ENCODE data around the gene GTPBP1. TPM values are rescaled to one million over a fixed set of nuclear protein-coding genes. Genes with fewer than 3 reads are reported as not detected.

GTPBP1 gene
- total and polyA plus RNA-seq, 2 of the 4 experiments (the other 2 are of a cell fraction): 12.4 to 29.5 TPM

DNA sequence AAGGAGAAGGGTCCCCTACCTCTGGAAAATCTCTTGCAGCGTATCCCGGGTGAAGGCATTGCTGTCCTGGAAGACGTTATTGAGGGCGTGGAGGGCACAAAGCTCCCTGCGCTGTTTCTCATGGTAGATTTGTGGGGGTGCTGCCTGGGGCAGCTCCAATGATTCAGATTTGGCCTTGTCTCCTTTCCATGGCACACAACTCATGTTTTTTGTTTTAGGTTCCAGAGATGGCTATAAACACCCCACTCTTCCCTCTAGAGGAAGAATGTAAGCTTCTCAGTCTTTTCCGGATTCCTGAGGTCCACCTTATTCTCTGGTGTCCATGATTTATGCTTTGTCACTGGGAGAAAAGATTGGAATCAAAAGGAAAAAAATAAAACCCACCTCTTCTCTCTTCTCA is 6.0 kb upstream of the GTPBP1 start:
- intact Hi-C loops (cut with micrococcal nuclease): loop anchor here (10.0 kb wide), 1 partner anchor 645 kb away; the partner anchor contains the start of gene PICK1
- ATAC-seq (ENCODE audit: low read depth): peak; percentile 2; the same call in 1 of the 2 replicates

More for the DNA sequence above, 6.0 kb upstream of the GTPBP1 start:
- peak; percentile 62 for DNase-seq
- Histone ChIP-seq H3K9me1 (ENCODE audit: insufficient read depth, low read length) (peaks cover 22% of the 10 kb centered on the region), H4K5ac (ENCODE audit: low read depth, low read length) (no peak overlapping the region), H3K23ac (ENCODE audit: low read depth, low read length) (peak overlapping the region; percentile 74), H2BK5ac (ENCODE audit: low read depth, low read length, poor library complexity, severe bottlenecking) (peak overlapping the region; percentile 88), H4K91ac (ENCODE audit: insufficient read depth, low read depth, low read length) (peak overlapping the region; percentile 42), H2AFZ (replicated peaks; ENCODE audit: low read length, poor library complexity) (no peak overlapping the region), H2BK120ac (ENCODE audit: low read depth, low read length) (no peak overlapping the region), H2AK9ac (replicated peaks; ENCODE audit: low read depth, low read length, poor library complexity) (peak overlapping the region; percentile 85), H3K4me1 (ENCODE audit: control insufficient read depth, insufficient read depth, low read length) (peaks cover 12% of the 10 kb centered on the region), H3K4me3 (ENCODE audit: insufficient read depth, low read depth, low read length) (peak overlapping the region; percentile 96), H2BK20ac (ENCODE audit: low read depth, low read length) (no peak overlapping the region), H3K18ac (ENCODE audit: low read depth, low read length) (peak overlapping the region; percentile 17; the same call in 1 of the 2 replicates), H3K36me3 (ENCODE audit: control insufficient read depth, insufficient read depth, low read length) (peaks cover 2% of the 10 kb centered on the region; the same call in 1 of the 2 replicates), H3K4ac (ENCODE audit: low read depth, low read length) (peak overlapping the region; percentile 92), H3K4me2 (ENCODE audit: low read depth, low read length) (peak overlapping the region; percentile 100), H2BK15ac (ENCODE audit: low read depth, low read length) (no peak overlapping the region; the same call in 2 of the 3 replicates), H3K79me1 (ENCODE audit: low read depth in 1 of 2, low read length in 2 of 2) (peaks cover 18 to 51% of the 10 kb centered on the region in 2 experiments), H4K8ac (ENCODE audit: low read depth in 2 of 2, low read length in 2 of 2) (peak overlapping the region; percentile 92 to 96; a peak in 3 of 4 replicates), H2AK5ac (ENCODE audit: low read depth, low read length) (peak overlapping the region; percentile 7; the same call in 1 of the 2 replicates), H4K20me1 (ENCODE audit: insufficient read depth, low read length) (peaks cover 13% of the 10 kb centered on the region; the same call in 1 of the 2 replicates), H3K14ac (replicated peaks; ENCODE audit: low read depth, low read length) (peak overlapping the region; percentile 68), H3K27me3 (ENCODE audit: control insufficient read depth, insufficient read depth, low read length) (no peaks in the 10 kb centered on the region), H3K9ac (ENCODE audit: low read depth, low read length) (peak overlapping the region; percentile 99), H3K56ac (ENCODE audit: extremely low read depth, insufficient read depth, low read length) (peak overlapping the region; percentile 93), H3K9me3 (ENCODE audit: control insufficient read depth, insufficient read depth, low read length) (no peaks in the 10 kb centered on the region), H3K27ac (ENCODE audit: insufficient read depth, low read length) (peak overlapping the region; percentile 63)
- in situ Hi-C loops (cut with MboI; ENCODE audit: low sequenced_read_pairs) (no loop called here), dilution Hi-C loops (cut with HindIII; ENCODE audit: low sequenced_read_pairs, unreplicated experiment) (no loop called here)
- ChIA-PET POLR2A (ENCODE audit: unreplicated experiment) (interaction anchor here (0.5 to 0.6 kb wide), 2 partner anchors 13 to 506 kb away, joined by 4 to 5 read pairs; no protein-coding TSS in a partner anchor), CTCF (interaction anchor here (0.9 to 1.1 kb wide), 2 partner anchors 18 to 648 kb away, joined by 3 read pairs; partner anchors contain the start of gene TOMM22)
- 30% methylated on average over 2 of the region's 6 CpGs; no CpG with 5 or more reads in 1 of the 2 experiments for WGBS, 2 experiments (ENCODE audit: extremely low coverage in 2 of 2, insufficient read length in 1 of 2)
- TSS peak; percentile 78 for BruUV-seq (replicated peaks)
- TF ChIP-seq CEBPB (IDR thresholded peaks at IDR 0.05; ENCODE audit: low read depth, low read length) (no peak), POLR2A (IDR thresholded peaks at IDR 0.05; ENCODE audit: low read depth, low read length) (peak; percentile 17), RCOR1 (IDR thresholded peaks at IDR 0.05; ENCODE audit: insufficient replicate concordance, low read length) (no peak)
- TF ChIP-seq, protein P1, sequence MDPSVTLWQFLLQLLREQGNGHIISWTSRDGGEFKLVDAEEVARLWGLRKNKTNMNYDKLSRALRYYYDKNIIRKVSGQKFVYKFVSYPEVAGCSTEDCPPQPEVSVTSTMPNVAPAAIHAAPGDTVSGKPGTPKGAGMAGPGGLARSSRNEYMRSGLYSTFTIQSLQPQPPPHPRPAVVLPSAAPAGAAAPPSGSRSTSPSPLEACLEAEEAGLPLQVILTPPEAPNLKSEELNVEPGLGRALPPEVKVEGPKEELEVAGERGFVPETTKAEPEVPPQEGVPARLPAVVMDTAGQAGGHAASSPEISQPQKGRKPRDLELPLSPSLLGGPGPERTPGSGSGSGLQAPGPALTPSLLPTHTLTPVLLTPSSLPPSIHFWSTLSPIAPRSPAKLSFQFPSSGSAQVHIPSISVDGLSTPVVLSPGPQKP (IDR thresholded peaks at IDR 0.05; ENCODE audit: borderline replicate concordance, low read depth, low read length): no peak

Measured in IMR-90 (cell line).